HG03575 (cell line): ENCODE measurements around the gene GOLGA6C.
"Not testable (repeated sequence)": the region's sequence is repeated elsewhere in the genome, so short reads cannot be mapped to it uniquely, and the experiment has no call there.

Experiments used
- ATAC-seq: cut with Tn5 transposase; IDR thresholded peaks from one replicate; pipeline ENCODE4 v1.9.1; 2021; ENCODE audit not compliant: unreplicated experiment, insufficient number of reproducible peaks, low FRiP score; ENCODE audit errors: extremely low read depth

The GOLGA6C gene

GRCh38 chr15:75238150-75238549 lies 20.0 kb upstream of the GOLGA6C start:
- no peak for ATAC-seq

DNA sequence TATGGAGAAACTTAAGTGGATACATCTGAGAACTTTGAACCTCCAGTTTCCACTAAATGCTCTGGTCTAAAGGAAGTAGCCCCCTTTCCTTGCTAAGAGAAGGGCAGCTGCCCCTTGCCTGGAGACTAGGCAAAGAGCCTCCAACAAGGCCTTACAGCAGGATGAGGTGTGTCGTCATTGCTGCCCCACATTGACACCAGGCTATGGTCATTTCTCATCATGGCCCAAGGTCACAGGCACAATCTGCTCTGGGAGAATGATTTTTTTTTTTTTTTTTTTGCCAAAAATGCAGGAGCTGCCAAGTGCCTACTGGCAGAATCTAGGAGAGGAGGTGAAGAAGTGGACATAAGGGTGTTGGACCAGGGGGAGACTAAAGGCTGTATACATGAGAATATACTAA lies 12.4 kb upstream of the GOLGA6C start:
- not testable (repeated sequence) for ATAC-seq

- not testable (repeated sequence) for ATAC-seq
These were observed 9.1 kb upstream of the GOLGA6C start for GRCh38 chr15:75248991-75249390.

- ATAC-seq = no peak
These were observed 8.4 kb upstream of the GOLGA6C start for GRCh38 chr15:75249726-75250125.

- not testable (repeated sequence) for ATAC-seq
These were observed 6.8 kb upstream of the GOLGA6C start for GRCh38 chr15:75251343-75251742.

DNA sequence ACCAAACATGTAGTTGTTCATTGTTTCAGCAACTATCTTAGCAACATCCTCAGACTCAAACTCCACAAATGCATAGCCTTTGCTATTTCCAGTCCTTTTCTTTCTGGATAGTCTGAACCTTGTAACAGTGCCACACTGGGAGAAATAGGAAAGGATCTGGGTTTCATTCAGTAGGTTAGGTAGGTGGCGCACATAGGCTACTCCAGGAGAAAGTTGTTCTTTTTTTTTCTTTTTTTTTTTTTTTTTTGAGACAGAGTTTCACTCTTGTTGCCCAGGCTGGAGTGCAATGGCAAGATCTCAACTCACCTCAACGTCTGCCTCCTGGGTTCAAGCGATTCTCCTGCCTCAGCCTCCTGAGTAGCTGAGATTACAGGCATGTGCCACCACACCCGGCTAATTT lies 5.8 kb upstream of the GOLGA6C start:
- ATAC-seq = not testable (repeated sequence)

GRCh38 chr15:75258620-75259343 lies 648 bp downstream of the GOLGA6C start:
- not testable (repeated sequence) for ATAC-seq

GRCh38 chr15:75259873-75260272 lies 1.7 kb downstream of the GOLGA6C start:
- not testable (repeated sequence) for ATAC-seq

DNA sequence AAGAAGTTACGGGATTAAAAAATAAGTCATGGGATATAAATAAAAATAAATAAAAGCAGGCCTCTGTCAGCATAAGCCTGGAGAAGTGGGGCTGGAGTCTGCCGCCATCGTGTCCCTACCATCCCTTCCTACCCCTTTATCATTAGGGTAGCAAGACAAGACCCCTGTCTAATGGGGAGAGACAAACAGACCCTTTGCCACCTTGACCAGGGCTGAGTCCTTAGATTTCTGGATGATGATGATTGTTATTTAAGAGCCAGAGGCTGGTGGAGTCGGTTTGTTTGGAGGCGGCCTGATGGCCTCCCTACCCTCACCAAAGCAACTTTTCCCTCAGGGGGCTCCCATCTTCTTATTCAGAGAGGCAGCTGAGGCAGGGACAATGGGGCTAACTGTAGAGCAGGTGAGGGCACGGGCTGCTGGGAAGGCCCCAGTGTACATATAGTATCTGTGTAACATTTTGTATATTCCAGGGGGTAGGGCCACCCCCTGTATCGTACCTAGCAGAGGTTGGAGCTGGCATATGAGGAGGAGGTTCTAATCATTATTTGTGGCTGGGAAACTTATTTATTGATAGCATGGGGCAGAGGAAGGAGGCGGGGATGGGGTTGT lies 15.7 kb downstream of the GOLGA6C start:
- ATAC-seq = not testable (repeated sequence)

GRCh38 chr15:75274509-75275107 lies 16.5 kb downstream of the GOLGA6C start:
- ATAC-seq = not testable (repeated sequence)

DNA sequence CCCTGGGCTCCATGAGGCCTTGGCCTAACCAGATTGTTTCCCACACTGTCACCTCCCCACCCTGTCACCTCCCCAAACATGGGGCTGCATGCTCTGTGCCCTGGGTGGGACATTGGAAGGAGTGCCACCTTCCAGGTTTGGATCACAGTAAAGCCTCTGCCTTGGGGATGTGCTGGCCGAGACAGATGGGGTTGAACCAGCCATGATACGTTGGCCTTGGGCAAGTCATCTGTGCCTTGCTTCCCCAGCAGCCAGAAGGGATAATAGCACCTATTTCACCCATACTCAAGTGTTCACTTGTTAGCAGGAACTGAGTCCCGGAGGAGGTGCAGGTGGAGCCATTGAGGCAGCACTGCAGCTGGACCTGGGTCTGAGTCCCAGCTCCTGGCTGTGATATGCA lies 17.5 kb downstream of the GOLGA6C start:
- ATAC-seq = not testable (repeated sequence)

GRCh38 chr15:75278497-75278896 lies 20.4 kb downstream of the GOLGA6C start:
- ATAC-seq = not testable (repeated sequence)

- ATAC-seq = not testable (repeated sequence)
These were observed 24.4 kb downstream of the GOLGA6C start, which contains the start of gene GOLGA6D for GRCh38 chr15:75282572-75282971. GOLGA6D (plus strand) TSS chr15:75282835; CDS start chr15:75282876, 41 bp downstream.

- not testable (repeated sequence) for ATAC-seq
These were observed 26.0 kb downstream of the GOLGA6C start for GRCh38 chr15:75284152-75284551.

DNA sequence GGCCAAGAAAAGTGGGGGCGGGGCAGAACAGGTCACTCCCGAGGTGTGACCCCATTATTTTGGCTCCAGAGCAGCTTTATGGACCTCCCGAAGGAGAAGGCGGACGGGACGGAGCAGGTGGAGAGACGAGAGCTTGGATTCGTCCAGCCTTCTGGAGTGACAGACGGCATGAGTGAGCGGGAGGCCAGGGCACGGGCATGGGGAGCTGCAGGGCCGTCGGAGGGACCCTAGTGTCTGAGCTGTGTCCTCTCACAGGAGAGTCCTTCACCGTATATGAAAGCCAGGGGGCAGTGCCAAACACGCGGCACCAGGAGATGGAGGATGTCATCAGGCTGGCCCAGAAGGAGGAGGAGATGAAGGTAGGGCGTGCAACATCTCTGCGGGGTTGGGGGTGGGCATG lies 35.5 kb downstream of the GOLGA6C start:
- not testable (repeated sequence) for ATAC-seq

DNA sequence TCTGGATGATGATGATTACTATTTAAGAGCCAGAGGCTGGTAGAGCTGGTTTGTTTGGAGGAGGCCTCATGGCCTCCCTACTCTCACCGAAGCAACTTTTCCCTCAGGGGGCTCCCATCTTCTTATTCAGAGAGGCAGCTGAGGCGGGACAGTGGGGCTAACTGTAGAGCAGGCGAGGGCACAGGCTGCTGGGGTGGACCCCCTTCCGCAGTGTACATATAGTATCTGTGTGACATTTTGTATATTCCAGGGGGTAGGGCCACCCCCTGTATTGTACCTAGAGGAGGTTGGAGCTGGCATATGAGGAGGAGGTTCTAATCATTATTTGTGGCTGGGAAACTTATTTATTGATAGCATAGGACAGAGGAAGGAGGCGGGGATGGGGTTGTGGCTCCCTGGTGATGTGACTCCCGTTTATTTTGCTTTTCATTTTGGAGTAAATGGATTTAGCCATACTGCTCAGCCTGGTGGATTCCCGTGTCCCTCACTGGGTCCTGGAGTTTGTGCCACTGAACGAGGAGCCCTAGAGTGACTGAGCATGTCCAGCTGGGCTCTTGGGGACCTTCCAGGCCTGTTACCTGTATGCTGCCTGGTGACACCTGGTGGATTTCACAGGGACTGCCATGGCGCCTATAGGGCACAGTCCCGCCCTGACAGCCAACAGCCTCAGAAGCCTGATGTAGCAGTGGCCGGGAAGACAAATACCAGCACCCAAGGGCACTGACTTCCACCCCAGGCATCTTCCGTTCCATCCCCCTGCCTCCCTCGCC lies 40.6 kb downstream of the GOLGA6C start:
- ATAC-seq = not testable (repeated sequence)

- not testable (repeated sequence) for ATAC-seq
These were observed 41.2 kb downstream of the GOLGA6C start for GRCh38 chr15:75299311-75299688.

DNA sequence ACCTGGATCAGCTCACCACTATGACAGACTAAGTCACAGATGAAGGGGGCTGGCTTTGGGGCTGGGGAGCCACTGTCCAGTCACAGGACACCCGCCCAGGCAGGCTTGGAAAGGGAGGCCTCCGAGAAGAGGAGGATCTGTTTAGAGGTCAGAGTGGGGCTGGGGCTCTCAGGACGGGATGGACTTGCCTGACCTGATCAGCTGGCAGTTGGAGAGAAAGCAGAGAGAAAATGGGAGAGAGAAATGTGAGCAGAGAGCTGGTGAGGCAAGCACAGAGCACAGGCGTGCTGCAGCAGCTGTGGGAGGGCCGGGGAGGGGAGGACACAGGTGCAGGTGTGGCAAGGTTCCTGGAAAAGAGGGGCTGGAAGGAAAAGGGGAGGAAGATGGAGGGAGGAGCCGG lies 41.9 kb downstream of the GOLGA6C start:
- ATAC-seq = not testable (repeated sequence)

- ATAC-seq = no peak
These were observed 44.2 kb downstream of the GOLGA6C start for GRCh38 chr15:75302318-75302717.
